HG02588 (cell line): ENCODE measurements around the gene CYB561.

Source experiments
- ATAC-seq: cut with Tn5 transposase; IDR thresholded peaks from one replicate; pipeline ENCODE4 v1.9.1; 2021; ENCODE audit warnings: mild to moderate bottlenecking, moderate library complexity; ENCODE audit not compliant: unreplicated experiment

CYB561 gene

GRCh38 chr17:63436523-63437110 is 9.5 kb downstream of the CYB561 start:
- ATAC-seq, result no peak

DNA sequence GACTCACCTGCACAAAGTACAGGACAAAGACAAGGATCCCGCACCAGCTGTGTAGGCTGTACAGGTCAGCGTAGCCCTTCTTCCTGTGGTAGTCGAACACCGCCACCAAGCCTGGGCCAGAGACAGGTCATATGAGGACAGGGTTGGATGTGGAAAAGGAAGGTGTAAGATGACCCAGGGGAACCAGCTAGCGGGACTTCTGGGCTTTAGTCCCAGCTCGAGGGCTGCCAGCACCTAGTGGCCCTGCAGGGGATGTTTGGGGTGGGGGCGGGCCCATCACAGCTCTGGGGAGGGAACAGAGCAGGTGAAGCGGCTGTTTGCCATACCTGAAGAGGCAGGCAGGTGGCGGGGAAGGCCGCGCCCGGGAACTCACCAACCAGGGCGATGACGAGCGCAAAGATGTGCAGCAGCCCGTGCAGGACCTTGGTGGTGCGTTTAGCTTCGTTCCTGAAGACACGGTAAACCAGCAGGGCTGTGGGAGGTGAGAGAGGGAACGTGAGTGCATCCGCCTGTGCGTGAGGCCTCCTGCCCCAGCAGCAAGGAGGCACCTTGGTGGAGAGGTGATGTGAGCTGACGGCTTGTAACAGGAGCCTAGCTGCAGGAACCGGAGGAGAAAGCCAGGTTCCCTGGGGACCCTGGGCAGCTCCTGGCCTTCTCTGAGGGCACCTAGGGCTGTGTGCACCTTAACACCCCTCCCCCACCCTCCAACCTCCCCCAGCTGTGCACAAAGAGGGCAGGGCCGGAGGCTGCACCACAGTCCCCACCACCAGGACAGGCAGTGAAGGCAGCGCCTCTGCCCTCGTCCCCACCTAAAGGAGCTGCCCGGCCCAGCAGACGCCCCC is 10.2 kb downstream of the CYB561 start:
- no peak for ATAC-seq

DNA sequence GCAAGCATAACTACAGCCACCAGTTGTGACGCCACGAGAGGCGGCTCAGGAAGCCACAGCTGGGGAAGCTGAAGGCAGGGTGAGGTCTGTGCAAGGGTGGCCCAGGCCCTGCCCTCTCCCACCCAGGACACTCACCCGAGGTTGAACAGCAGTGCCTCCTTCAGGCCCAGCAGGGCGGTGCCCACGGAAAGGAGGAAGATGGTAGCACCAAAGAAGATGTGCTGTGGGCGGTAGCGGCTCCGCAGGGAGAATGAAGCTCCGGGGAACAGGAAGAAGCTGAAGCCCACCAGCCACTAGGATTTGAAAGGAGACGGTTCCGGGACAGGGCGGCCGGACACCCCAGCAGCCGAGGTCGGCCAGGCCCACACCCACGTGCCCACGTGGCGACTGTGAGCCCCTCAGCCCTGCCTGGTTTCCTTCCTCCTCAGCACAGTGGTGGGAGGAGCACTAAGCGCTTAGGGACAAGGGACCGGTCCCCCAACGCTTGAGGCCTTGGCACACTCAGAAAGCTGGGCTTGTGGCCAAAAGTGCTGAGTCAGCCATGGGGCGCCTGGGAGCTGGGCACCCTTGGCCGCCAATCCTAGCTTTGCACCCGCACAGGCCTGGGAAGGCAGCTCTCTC is 11.0 kb downstream of the CYB561 start:
- no peak for ATAC-seq

- no peak for ATAC-seq
Observed at GRCh38 chr17:63433746-63434591, 12.1 kb downstream of the CYB561 start.

- no peak for ATAC-seq
Observed at GRCh38 chr17:63431939-63432804, 13.9 kb downstream of the CYB561 start.

DNA sequence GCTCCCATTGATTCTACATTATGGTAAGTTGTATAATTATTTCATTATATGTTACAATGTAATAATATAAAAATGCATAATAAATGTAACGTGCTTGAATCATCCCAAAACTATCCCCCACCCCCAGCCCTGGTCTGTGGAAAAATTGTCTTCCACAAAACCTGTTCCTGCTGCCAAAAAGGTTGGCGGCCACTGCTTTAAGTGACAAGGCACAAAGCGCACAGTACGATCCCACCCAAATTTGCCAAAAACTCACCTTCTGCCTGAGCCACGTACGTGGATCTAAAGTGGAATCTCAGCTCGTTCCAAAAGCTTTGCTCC is 14.5 kb downstream of the CYB561 start:
- ATAC-seq, result no peak

GRCh38 chr17:63430223-63430622 is 15.9 kb downstream of the CYB561 start:
- ATAC-seq, result no peak

DNA sequence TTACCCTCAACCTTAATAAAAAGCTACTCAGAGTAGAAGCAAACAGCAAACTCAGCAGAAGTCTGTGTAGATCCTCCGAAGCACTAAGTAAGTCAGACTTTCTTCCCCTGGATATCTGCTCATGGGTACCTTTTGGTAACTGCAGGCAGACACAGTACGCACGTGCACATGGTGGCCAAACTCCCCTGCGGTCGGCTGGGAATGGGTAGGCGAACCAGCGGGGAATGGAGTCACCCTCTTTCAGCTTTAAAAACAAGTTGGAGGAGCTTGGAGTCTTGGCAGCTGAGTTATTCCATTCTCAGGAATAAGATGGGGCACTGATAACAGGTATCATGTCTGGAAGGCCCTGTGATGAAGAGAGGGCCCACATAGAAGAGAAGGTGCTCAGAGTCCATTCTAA is 16.3 kb downstream of the CYB561 start:
- ATAC-seq, result no peak

GRCh38 chr17:63426917-63427308 is 19.2 kb downstream of the CYB561 start:
- ATAC-seq, result no peak

DNA sequence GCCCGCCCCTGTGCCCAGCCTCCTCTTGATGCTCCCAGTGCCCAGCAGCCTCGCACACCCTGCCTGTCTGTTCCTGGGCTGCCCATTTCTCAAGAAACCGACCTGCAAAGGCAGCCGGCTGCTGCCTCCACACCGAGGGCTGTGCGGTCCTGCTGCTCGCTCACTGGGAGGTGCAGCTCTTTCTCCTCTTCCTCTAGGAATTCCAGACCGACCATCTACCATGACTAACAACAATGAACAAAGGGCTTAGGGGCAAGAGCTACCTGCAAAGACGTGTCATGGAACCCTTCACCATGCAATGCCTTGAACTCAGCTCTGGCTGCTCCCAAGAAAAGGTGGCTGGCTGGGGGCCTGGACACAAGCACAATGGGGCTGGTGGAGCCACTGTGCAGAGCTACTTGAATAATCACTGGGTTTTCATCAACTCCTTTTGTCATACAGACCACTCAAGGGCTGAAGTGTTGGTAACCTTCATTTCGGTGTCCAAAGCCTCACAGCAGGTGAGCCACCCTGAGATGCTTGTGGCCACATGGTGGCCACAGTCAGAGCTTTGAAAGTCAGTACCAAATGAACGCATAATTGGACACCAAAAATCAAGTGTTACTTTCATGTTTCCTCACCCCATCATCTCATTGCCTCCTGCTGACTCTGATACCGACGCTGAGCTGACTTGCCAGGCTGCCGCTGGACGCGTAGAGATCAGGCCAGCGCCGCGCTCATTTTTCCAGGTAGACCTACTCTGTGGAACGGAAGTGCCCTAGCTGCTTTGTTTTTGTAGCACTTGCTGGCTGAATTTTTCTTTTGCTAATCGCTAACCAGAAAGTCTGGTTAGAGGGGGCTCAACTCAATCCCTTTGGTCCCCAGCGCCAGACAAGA is 19.8 kb downstream of the CYB561 start:
- ATAC-seq, result no peak

- ATAC-seq, result peak; percentile 59
Observed at GRCh38 chr17:63425483-63425882, 20.6 kb downstream of the CYB561 start.

GRCh38 chr17:63423963-63424362 is 22.1 kb downstream of the CYB561 start:
- no peak for ATAC-seq

DNA sequence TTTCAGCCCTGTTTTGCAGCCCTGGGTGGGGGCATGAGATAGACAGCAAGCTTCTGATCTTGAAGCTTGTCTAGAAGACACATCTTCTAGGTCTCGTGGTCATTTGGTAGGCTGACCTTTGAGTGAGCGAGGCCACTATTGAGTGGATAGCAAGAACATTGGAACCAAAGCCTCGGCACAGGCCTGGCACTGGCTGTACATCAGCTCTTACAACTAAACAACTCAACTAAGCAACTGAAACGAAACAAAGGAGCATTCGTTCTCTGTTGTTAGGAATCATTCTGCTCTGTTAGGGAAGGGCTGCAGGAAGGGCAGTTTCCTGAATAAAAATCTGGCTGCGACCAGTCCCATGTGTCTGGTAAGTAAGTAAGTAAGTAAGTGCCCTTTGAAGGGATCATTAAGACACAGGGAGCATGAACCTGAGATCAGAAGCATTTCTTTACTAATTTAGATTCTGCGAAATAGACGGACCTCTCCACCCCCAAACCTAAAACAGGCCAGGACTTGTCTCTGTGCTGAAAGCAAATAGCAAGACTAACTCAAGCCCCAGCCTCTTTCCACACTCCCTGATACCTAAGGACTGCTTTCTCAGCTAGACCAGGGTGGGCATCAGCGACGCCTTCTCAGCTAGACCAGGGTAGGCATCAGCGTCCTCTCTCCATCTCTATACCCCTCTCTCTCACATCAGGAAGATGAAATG is 22.7 kb downstream of the CYB561 start:
- no peak for ATAC-seq

- no peak for ATAC-seq
Observed at GRCh38 chr17:63421681-63422645, 24.1 kb downstream of the CYB561 start.

- ATAC-seq, result no peak
Observed at GRCh38 chr17:63420868-63421680, 25.0 kb downstream of the CYB561 start.

DNA sequence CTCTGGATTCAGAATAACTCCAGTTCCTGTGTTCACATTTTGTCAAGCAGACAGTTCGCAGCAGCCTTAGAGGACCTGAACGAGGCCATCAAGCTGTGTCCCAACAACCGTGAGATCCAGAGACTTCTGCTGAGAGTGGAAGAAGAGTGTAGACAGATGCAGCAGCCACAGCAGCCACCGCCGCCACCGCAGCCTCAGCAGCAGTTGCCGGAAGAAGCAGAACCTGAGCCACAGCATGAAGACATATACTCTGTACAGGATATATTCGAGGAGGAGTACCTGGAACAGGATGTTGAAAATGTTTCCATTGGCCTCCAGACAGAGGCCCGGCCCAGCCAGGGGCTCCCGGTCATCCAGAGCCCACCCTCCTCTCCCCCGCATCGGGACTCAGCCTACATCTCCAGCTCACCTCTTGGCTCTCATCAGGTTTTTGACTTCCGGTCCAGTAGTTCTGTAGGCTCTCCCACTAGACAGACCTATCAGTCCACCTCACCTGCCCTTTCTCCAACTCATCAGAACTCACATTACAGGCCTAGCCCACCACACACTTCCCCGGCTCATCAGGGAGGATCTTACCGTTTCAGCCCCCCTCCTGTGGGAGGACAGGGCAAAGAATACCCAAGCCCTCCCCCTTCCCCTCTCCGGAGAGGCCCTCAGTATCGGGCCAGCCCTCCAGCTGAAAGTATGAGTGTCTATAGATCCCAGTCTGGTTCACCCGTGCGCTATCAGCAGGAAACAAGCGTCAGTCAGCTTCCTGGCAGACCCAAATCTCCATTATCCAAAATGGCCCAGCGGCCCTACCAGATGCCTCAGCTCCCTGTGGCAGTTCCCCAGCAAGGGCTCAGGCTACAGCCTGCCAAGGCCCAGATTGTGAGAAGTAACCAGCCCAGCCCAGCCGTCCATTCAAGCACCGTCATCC is 25.9 kb downstream of the CYB561 start:
- no peak for ATAC-seq
